Measurements from ENCODE around the gene TMEM258. TPM values are rescaled to one million over a fixed set of nuclear protein-coding genes. Genes with fewer than 3 reads are reported as not detected.

Gene TMEM258
- polyA plus RNA-seq, 2 of the 4 experiments (the other 2 are of a cell fraction) = 257 to 280 TPM

DNA sequence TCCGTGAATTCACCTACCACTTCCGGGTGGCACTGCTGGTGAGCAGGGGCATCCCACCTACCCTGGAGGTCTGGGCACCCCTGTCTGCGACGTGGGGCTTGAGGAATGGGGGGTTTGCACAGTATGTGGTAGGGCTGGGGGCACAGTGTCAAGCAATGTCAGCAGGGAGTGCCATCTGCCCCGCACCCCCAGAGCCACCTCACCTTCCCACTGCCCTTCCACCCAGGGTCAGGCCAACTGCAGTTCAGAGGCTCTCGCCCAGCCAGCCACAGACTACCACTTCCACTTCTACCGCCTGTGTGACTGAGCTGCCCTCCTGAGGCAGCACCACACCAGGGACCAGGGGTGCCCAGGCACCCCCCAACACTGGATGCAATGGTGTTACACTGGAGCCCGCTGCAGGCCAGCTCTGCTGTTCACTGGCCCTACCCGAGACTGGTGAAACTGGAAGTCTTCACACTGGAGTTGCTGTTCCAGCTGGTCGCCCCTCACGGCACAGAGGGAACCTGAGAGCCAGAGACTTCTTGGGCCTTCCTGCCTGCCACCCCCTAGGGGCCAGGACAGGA is 6.5 kb downstream of the TMEM258 start:
- no peak for TF ChIP-seq RFX5 (IDR thresholded peaks at IDR 0.05)
- no peak for TF ChIP-seq POLR2AphosphoS2 (conservative IDR thresholded peaks at IDR 0.05; ENCODE audit: low read length)
- TF ChIP-seq, protein P1, sequence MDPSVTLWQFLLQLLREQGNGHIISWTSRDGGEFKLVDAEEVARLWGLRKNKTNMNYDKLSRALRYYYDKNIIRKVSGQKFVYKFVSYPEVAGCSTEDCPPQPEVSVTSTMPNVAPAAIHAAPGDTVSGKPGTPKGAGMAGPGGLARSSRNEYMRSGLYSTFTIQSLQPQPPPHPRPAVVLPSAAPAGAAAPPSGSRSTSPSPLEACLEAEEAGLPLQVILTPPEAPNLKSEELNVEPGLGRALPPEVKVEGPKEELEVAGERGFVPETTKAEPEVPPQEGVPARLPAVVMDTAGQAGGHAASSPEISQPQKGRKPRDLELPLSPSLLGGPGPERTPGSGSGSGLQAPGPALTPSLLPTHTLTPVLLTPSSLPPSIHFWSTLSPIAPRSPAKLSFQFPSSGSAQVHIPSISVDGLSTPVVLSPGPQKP (IDR thresholded peaks at IDR 0.05; ENCODE audit: low read depth, low read length) = no peak
- TF ChIP-seq, protein P2, sequence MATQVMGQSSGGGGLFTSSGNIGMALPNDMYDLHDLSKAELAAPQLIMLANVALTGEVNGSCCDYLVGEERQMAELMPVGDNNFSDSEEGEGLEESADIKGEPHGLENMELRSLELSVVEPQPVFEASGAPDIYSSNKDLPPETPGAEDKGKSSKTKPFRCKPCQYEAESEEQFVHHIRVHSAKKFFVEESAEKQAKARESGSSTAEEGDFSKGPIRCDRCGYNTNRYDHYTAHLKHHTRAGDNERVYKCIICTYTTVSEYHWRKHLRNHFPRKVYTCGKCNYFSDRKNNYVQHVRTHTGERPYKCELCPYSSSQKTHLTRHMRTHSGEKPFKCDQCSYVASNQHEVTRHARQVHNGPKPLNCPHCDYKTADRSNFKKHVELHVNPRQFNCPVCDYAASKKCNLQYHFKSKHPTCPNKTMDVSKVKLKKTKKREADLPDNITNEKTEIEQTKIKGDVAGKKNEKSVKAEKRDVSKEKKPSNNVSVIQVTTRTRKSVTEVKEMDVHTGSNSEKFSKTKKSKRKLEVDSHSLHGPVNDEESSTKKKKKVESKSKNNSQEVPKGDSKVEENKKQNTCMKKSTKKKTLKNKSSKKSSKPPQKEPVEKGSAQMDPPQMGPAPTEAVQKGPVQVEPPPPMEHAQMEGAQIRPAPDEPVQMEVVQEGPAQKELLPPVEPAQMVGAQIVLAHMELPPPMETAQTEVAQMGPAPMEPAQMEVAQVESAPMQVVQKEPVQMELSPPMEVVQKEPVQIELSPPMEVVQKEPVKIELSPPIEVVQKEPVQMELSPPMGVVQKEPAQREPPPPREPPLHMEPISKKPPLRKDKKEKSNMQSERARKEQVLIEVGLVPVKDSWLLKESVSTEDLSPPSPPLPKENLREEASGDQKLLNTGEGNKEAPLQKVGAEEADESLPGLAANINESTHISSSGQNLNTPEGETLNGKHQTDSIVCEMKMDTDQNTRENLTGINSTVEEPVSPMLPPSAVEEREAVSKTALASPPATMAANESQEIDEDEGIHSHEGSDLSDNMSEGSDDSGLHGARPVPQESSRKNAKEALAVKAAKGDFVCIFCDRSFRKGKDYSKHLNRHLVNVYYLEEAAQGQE (IDR thresholded peaks at IDR 0.05) = no peak
- TF ChIP-seq, protein P3, sequence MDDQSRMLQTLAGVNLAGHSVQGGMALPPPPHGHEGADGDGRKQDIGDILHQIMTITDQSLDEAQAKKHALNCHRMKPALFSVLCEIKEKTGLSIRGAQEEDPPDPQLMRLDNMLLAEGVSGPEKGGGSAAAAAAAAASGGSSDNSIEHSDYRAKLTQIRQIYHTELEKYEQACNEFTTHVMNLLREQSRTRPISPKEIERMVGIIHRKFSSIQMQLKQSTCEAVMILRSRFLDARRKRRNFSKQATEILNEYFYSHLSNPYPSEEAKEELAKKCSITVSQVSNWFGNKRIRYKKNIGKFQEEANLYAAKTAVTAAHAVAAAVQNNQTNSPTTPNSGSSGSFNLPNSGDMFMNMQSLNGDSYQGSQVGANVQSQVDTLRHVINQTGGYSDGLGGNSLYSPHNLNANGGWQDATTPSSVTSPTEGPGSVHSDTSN (IDR thresholded peaks at IDR 0.05) = no peak
- no peak for TF ChIP-seq ESRRA (IDR thresholded peaks at IDR 0.05; ENCODE audit: borderline replicate concordance, low read length)
- TF ChIP-seq PHF8 (IDR thresholded peaks at IDR 0.05; ENCODE audit: borderline replicate concordance, low read depth) = no peak
- DNase-seq (ENCODE audit: low read depth in 1 of 2, low spot score in 1 of 2) (no peak), FAIRE-seq (no peak), ATAC-seq (no peak)
- H3K4me1 ChIP-seq = no peaks in the 10 kb centered on the region; the same call in 2 of the 3 replicates
- no peak overlapping the region for H3K4me3 ChIP-seq
- ChIA-PET CTCF (interaction anchor here (0.9 to 10.3 kb wide), 8 partner anchors 11 to 296 kb away, joined by 3 to 147 read pairs (median 12); no protein-coding TSS in a partner anchor), POLR2A (no interaction called here)
- H3K9me3 ChIP-seq = no peaks in the 10 kb centered on the region
- 87% methylated on average over 6 of the region's 11 CpGs for WGBS (ENCODE audit: missing lambda C conversion rate)
- H3K27ac ChIP-seq = no peak overlapping the region
- no peak overlapping the region for H3K4me2 ChIP-seq

DNA sequence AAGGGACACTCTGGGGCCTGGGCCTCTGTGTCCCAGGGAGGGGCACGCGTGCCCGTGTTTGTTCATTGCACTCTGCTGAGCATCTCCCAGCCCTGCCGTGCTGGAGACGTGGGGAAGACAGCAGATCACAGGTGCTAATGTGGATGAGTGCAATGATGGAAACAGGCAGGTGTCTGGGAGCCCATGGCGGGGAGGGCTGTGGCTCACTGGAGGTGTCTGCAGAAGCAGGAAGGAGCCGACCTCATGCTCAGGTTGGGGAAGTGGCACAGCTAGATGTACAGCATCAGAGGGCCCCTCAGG is 7.9 kb downstream of the TMEM258 start:
- CTCF ChIA-PET = interaction anchor here (1.1 to 10.3 kb wide), 5 partner anchors 9 to 40 kb away, joined by 3 to 147 read pairs (median 21); no protein-coding TSS in a partner anchor
- Histone ChIP-seq H3K4me1 (no peaks in the 10 kb centered on the region), H3K27ac (no peak overlapping the region), H3K9me3 (no peaks in the 10 kb centered on the region), H3K4me2 (no peak overlapping the region), H3K4me3 (no peak overlapping the region)
- POLR2A ChIA-PET = no interaction called here
- ATAC-seq (no peak), DNase-seq (ENCODE audit: low read depth in 1 of 2, low spot score in 1 of 2) (no peak), FAIRE-seq (no peak)
- WGBS (ENCODE audit: missing lambda C conversion rate) = 83% methylated on average over 7 of the region's 7 CpGs
- TF ChIP-seq RFX5 (IDR thresholded peaks at IDR 0.05) (no peak), RNF2 (IDR thresholded peaks at IDR 0.05; ENCODE audit: borderline replicate concordance, low read depth) (no peak), RCOR1 (IDR thresholded peaks at IDR 0.05; ENCODE audit: low read depth, low read length) (no peak), RAD21 (conservative IDR thresholded peaks at IDR 0.05 in 1 of 2, IDR thresholded peaks at IDR 0.05 in 1 of 2) (no peak), JUNB (IDR thresholded peaks at IDR 0.05) (no peak), ZSCAN20 (CRISPR knock-in tag; IDR thresholded peaks at IDR 0.05) (no peak), HEYL (CRISPR knock-in tag; IDR thresholded peaks at IDR 0.05) (no peak), JUN (IDR thresholded peaks at IDR 0.05) (no peak), HOXB13 (CRISPR knock-in tag; IDR thresholded peaks at IDR 0.05; ENCODE audit: low read depth) (no peak), HOXA7 (CRISPR knock-in tag; IDR thresholded peaks at IDR 0.05) (no peak), NPAS2 (CRISPR knock-in tag; IDR thresholded peaks at IDR 0.05; ENCODE audit: borderline replicate concordance) (no peak), KDM5A (IDR thresholded peaks at IDR 0.05) (no peak), MYC (IDR thresholded peaks at IDR 0.05; ENCODE audit: borderline replicate concordance, low read length) (no peak), ZFP36 (IDR thresholded peaks at IDR 0.05; ENCODE audit: borderline replicate concordance, partially characterized antibody) (no peak)
- TF ChIP-seq, protein P4, sequence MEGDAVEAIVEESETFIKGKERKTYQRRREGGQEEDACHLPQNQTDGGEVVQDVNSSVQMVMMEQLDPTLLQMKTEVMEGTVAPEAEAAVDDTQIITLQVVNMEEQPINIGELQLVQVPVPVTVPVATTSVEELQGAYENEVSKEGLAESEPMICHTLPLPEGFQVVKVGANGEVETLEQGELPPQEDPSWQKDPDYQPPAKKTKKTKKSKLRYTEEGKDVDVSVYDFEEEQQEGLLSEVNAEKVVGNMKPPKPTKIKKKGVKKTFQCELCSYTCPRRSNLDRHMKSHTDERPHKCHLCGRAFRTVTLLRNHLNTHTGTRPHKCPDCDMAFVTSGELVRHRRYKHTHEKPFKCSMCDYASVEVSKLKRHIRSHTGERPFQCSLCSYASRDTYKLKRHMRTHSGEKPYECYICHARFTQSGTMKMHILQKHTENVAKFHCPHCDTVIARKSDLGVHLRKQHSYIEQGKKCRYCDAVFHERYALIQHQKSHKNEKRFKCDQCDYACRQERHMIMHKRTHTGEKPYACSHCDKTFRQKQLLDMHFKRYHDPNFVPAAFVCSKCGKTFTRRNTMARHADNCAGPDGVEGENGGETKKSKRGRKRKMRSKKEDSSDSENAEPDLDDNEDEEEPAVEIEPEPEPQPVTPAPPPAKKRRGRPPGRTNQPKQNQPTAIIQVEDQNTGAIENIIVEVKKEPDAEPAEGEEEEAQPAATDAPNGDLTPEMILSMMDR (IDR thresholded peaks at IDR 0.05) = no peak
- TF ChIP-seq, protein P5, sequence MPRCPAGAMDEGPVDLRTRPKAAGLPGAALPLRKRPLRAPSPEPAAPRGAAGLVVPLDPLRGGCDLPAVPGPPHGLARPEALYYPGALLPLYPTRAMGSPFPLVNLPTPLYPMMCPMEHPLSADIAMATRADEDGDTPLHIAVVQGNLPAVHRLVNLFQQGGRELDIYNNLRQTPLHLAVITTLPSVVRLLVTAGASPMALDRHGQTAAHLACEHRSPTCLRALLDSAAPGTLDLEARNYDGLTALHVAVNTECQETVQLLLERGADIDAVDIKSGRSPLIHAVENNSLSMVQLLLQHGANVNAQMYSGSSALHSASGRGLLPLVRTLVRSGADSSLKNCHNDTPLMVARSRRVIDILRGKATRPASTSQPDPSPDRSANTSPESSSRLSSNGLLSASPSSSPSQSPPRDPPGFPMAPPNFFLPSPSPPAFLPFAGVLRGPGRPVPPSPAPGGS (IDR thresholded peaks at IDR 0.05) = no peak
- TF ChIP-seq, protein P6, sequence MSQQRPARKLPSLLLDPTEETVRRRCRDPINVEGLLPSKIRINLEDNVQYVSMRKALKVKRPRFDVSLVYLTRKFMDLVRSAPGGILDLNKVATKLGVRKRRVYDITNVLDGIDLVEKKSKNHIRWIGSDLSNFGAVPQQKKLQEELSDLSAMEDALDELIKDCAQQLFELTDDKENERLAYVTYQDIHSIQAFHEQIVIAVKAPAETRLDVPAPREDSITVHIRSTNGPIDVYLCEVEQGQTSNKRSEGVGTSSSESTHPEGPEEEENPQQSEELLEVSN (IDR thresholded peaks at IDR 0.05; ENCODE audit: borderline replicate concordance, low read depth) = no peak
- TF ChIP-seq, protein P7, sequence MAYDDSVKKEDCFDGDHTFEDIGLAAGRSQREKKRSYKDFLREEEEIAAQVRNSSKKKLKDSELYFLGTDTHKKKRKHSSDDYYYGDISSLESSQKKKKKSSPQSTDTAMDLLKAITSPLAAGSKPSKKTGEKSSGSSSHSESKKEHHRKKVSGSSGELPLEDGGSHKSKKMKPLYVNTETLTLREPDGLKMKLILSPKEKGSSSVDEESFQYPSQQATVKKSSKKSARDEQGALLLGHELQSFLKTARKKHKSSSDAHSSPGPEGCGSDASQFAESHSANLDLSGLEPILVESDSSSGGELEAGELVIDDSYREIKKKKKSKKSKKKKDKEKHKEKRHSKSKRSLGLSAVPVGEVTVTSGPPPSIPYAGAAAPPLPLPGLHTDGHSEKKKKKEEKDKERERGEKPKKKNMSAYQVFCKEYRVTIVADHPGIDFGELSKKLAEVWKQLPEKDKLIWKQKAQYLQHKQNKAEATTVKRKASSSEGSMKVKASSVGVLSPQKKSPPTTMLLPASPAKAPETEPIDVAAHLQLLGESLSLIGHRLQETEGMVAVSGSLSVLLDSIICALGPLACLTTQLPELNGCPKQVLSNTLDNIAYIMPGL (CRISPR knock-in tag; IDR thresholded peaks at IDR 0.05; ENCODE audit: borderline replicate concordance) = no peak

All from A549 (cell line).